HT-29 (cell line): Measurements from ENCODE around the gene CACNA1H. TPM values are rescaled to one million over a fixed set of nuclear protein-coding genes. Genes with fewer than 3 reads are reported as not detected.
"Not testable (repeated sequence)": the region's sequence is repeated elsewhere in the genome, so short reads cannot be mapped to it uniquely, and the experiment has no call there.

ENCODE experiments used
- DNase-seq: peaks from one replicate; pipeline ENCODE4 v3.0.0-alpha.2; 2015; ENCODE audit warnings: low spot score
- total RNA-seq: library from RNA; depleted of rRNA; stranded (reverse); fragments of >200 nt; shearing (Covaris generic); gene quantifications from 2 replicates; pipeline ENCODE4 v1.2.3, GENCODE V29; 2014

The CACNA1H gene
- total RNA-seq, 1 experiment from 2014 or later, result 0.56 TPM

GRCh38 chr16:1190789-1191188, 37.9 kb downstream of the CACNA1H start:
- DNase-seq, result not testable (repeated sequence)

GRCh38 chr16:1192384-1193073, 39.6 kb downstream of the CACNA1H start:
- no peak for DNase-seq

- peak; percentile 48 for DNase-seq
Measured at GRCh38 chr16:1193143-1193824, 40.4 kb downstream of the CACNA1H start.

- no peak for DNase-seq
Measured at GRCh38 chr16:1193825-1194581, 41.1 kb downstream of the CACNA1H start.

- DNase-seq, result no peak
Measured at GRCh38 chr16:1194665-1195392, 41.9 kb downstream of the CACNA1H start.

- DNase-seq, result no peak
Measured at GRCh38 chr16:1195393-1195666, 42.4 kb downstream of the CACNA1H start.

- DNase-seq, result no peak
Measured at GRCh38 chr16:1196494-1196893, 43.6 kb downstream of the CACNA1H start.

GRCh38 chr16:1197237-1197866, 44.4 kb downstream of the CACNA1H start:
- no peak for DNase-seq

- DNase-seq, result no peak
Measured at GRCh38 chr16:1198194-1198593, 45.3 kb downstream of the CACNA1H start.

- DNase-seq, result not testable (repeated sequence)
Measured at GRCh38 chr16:1198671-1199346, 45.9 kb downstream of the CACNA1H start.

GRCh38 chr16:1199347-1200013, 46.6 kb downstream of the CACNA1H start:
- no peak for DNase-seq

GRCh38 chr16:1200014-1200627, 47.2 kb downstream of the CACNA1H start:
- no peak for DNase-seq

- DNase-seq, result no peak
Measured at GRCh38 chr16:1201444-1201843, 48.5 kb downstream of the CACNA1H start.

GRCh38 chr16:1202274-1202673, 49.4 kb downstream of the CACNA1H start:
- DNase-seq, result no peak

GRCh38 chr16:1204933-1205332, 52.0 kb downstream of the CACNA1H start:
- no peak for DNase-seq

GRCh38 chr16:1206326-1206725, 53.4 kb downstream of the CACNA1H start:
- DNase-seq, result no peak

- no peak for DNase-seq
Measured at GRCh38 chr16:1206786-1207185, 53.9 kb downstream of the CACNA1H start.

GRCh38 chr16:1208239-1208830, 55.4 kb downstream of the CACNA1H start:
- no peak for DNase-seq

GRCh38 chr16:1209081-1209480, 56.2 kb downstream of the CACNA1H start:
- no peak for DNase-seq

- no peak for DNase-seq
Measured at GRCh38 chr16:1210461-1210860, 57.6 kb downstream of the CACNA1H start.
